Stomach (tissue), 9 donors: ENCODE results near the gene RBP7. TPM values are rescaled to one million over a fixed set of nuclear protein-coding genes. Genes with fewer than 3 reads are reported as not detected.

ENCODE experiments used
- DNase-seq, 2 donors: peaks; one replicate each; pipeline versions ENCODE4 v3.0.0 to v3.0.0-alpha.2; 2013 to 2019
- H3K27ac ChIP-seq, 5 donors: fragments of 200-600 bp in 4 of 5; sonication (generic) in 4 of 5; one replicate each; pipeline ENCODE4 v1.5.1; 2013 to 2019; ENCODE audit warnings: mild to moderate bottlenecking in 1 of 5, moderate library complexity in 1 of 5
- H3K27me3 ChIP-seq, 3 donors: fragments of 200-600 bp; sonication (generic); one replicate each; pipeline ENCODE4 v1.5.1; 2017 to 2019; ENCODE audit warnings: mixed run types in 1 of 3
- H3K36me3 ChIP-seq, 4 donors: fragments of 200-600 bp; sonication (generic); 1 replicate in 3 of 4; 2 replicates in 1 of 4; pipeline ENCODE4 v1.5.1; 2016 to 2019
- H3K4me1 ChIP-seq, 4 donors: fragments of 200-600 bp; sonication (generic); one replicate each; pipeline ENCODE4 v1.5.1; 2016 to 2019
- H3K4me3 ChIP-seq, 4 donors: fragments of 200-600 bp; sonication (generic) in 3 of 4; one replicate each; pipeline ENCODE4 v1.5.1; 2016 to 2019; ENCODE audit warnings: mild to moderate bottlenecking in 1 of 4
- H3K9me3 ChIP-seq, 4 donors: fragments of 200-600 bp; sonication (generic); one replicate each; pipeline ENCODE4 v1.5.1; 2016 to 2019
- EP300 ChIP-seq: sonication (generic); formaldehyde crosslinking; IDR thresholded peaks from one replicate; pipeline ENCODE4 v1.6.1; 2017; ENCODE audit warnings: antibody characterized with exemption
- POLR2A ChIP-seq, 4 donors: fragments of 450-650 bp; IDR thresholded peaks; one replicate each; pipeline ENCODE4 v1.6.1; 2016; ENCODE audit warnings: antibody characterized with exemption in 4 of 4, control low read depth in 2 of 4, mild to moderate bottlenecking in 1 of 4, moderate library complexity in 1 of 4
- POLR2AphosphoS5 ChIP-seq, 3 donors: sonication (generic); formaldehyde crosslinking; IDR thresholded peaks; one replicate each; pipeline ENCODE4 v1.6.1; 2016; ENCODE audit warnings: antibody characterized with exemption in 3 of 3
- WGBS, 5 donors: extraction: QIAGEN DNeasy Blood & Tissue Kit in 3 of 5; methylation state at CpG; one replicate each; pipeline versions ENCODE4 v1.1.5 to v1.1.7; 2013 to 2018; 5-methylcytosine and 5-hydroxymethylcytosine counted together
- intact Hi-C: fragments of 100-400 bp; cut with DNase I; formaldehyde crosslinking; loops from one replicate; pipeline ENCODE4 v1.15.1; 2023; ENCODE audit warnings: low total_unique reads
- polyA plus RNA-seq, 3 donors: library from polyadenylated mRNA; stranded (reverse); fragments of 200-250 nt; gene quantifications; one replicate each; pipeline ENCODE4 v1.2.3, GENCODE V29; 2013
- total RNA-seq, 5 donors: library from RNA; depleted of rRNA; stranded (reverse); fragments of >200 nt; gene quantifications; one replicate each; pipeline versions ENCODE4 v1.1.0 to v1.2.3, GENCODE V29; 2014 to 2016
- TF ChIP-seq, protein P1 (sequence below), 7 experiments: fragments of 450-650 bp in 4 of 7; fragments of 200-600 bp in 3 of 7; sonication (generic) in 3 of 7; IDR thresholded peaks; one replicate each; pipeline ENCODE4 v1.5.1; 2016 to 2019; ENCODE audit warnings: antibody characterized with exemption in 7 of 7, control low read depth in 2 of 7, mild to moderate bottlenecking in 1 of 7
- donor health status: healthy with polysubstance abuse.
- donor health status: Bipolar disorder and iron deficiency.
- donor health status: healthy.

The RBP7 gene
- total and polyA plus RNA-seq, 8 donors: 3.5 to 24.8 (median 16.1) TPM; not detected in 3

DNA sequence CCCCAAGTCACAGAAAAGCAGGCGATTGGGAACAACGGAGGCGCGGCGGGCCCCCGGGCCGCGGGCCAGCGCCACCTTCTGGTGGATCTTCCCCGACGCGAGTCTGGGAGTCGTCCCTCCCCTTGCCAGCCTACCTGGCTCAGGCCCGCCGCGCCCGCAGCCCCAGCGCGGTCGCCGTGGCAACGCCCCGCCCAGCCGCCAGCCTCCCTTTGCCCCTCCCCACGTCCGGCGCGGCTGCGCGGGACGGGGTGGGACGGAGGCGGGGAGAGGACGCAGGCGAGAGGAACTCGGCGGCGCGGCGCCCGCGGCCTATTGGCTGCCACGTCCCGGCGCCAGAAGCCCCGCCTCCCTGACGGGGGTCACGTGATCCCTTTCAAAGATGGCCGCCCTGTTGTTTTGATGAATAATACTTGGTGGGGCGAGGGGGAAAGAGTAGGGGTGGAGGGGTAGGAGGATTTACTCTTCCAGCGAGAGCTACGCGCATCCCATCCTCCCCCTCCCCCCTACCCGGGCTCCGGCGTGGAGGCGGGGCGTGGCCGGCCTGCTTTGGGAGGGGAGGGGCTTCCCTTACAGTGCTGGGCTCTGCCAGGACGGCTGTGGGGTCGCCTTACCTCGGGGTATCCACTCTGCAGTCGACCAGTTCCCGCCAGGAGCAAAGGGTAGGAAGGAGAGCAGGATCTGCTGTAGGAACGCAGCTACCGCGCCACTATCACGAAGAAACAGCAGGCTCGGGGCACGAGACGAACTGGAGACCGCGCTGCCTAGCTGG is 35.7 kb downstream of the RBP7 start, which contains the start of gene UBE4B:
Gene UBE4B, plus strand, starts transcription at position 369 of the 769 bp plus-strand sequence. CDS start 713 bp downstream, outside the sequence.
- WGBS, 5 donors: 0 to 1% (median 1%) methylated on average over 23 to 73 of the region's 73 CpGs
- H3K4me1 ChIP-seq: peaks cover 12 to 53% (median 30%) of the 10 kb centered on the region in 4 donors
- no peaks in the 10 kb centered on the region for H3K27me3 ChIP-seq
- peaks cover 7 to 16% (median 14%) of the 10 kb centered on the region in 4 donors for H3K36me3 ChIP-seq
- H3K9me3 ChIP-seq: no peaks in the 10 kb centered on the region
- intact Hi-C loops: loop anchor here (10.0 kb wide), 2 partner anchors 88 to 158 kb away; partner anchors contain the start of genes LZIC and NMNAT1
- TF ChIP-seq POLR2AphosphoS5 (IDR thresholded peaks at IDR 0.05) (peak in 1 of 3 donors; percentile 82), EP300 (no peak)
- TF ChIP-seq, protein P1, sequence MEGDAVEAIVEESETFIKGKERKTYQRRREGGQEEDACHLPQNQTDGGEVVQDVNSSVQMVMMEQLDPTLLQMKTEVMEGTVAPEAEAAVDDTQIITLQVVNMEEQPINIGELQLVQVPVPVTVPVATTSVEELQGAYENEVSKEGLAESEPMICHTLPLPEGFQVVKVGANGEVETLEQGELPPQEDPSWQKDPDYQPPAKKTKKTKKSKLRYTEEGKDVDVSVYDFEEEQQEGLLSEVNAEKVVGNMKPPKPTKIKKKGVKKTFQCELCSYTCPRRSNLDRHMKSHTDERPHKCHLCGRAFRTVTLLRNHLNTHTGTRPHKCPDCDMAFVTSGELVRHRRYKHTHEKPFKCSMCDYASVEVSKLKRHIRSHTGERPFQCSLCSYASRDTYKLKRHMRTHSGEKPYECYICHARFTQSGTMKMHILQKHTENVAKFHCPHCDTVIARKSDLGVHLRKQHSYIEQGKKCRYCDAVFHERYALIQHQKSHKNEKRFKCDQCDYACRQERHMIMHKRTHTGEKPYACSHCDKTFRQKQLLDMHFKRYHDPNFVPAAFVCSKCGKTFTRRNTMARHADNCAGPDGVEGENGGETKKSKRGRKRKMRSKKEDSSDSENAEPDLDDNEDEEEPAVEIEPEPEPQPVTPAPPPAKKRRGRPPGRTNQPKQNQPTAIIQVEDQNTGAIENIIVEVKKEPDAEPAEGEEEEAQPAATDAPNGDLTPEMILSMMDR (IDR thresholded peaks at IDR 0.05): peak in 5 of 7 experiments; percentile 63 to 90 (median 77)
- peak; percentile 99 to 100 for DNase-seq
- peak within 1 kb of the TSS; percentile 84 to 94 (median 86) for H3K4me3 ChIP-seq
- H3K27ac ChIP-seq: peak within 1 kb of the TSS; percentile 91 to 97 (median 94)

GRCh38 chr1:10033359-10033845 is 36.4 kb downstream of the RBP7 start:
- TF ChIP-seq EP300: no peak
- TF ChIP-seq POLR2AphosphoS5 (IDR thresholded peaks at IDR 0.05): no peak
- TF ChIP-seq POLR2A (IDR thresholded peaks at IDR 0.05): no peak
- TF ChIP-seq, protein P1 (IDR thresholded peaks at IDR 0.05): no peak
- H3K4me3 ChIP-seq: peak overlapping the region; percentile 84 to 94 (median 86)
- intact Hi-C loops: loop anchor here (10.0 kb wide), 2 partner anchors 89 to 159 kb away; partner anchors contain the start of genes LZIC and NMNAT1
- H3K36me3 ChIP-seq: peaks cover 10 to 22% (median 19%) of the 10 kb centered on the region in 4 donors
- H3K27ac ChIP-seq: peak overlapping the region; percentile 91 to 97 (median 94)
- DNase-seq: peak in 1 of 2 donors; percentile 62
- no peaks in the 10 kb centered on the region for H3K27me3 ChIP-seq
- no peaks in the 10 kb centered on the region for H3K9me3 ChIP-seq
- H3K4me1 ChIP-seq: peaks cover 12 to 55% (median 30%) of the 10 kb centered on the region in 4 donors
- WGBS, 5 donors: 0 to 2% (median 0%) methylated on average over 19 of the region's 19 CpGs

DNA sequence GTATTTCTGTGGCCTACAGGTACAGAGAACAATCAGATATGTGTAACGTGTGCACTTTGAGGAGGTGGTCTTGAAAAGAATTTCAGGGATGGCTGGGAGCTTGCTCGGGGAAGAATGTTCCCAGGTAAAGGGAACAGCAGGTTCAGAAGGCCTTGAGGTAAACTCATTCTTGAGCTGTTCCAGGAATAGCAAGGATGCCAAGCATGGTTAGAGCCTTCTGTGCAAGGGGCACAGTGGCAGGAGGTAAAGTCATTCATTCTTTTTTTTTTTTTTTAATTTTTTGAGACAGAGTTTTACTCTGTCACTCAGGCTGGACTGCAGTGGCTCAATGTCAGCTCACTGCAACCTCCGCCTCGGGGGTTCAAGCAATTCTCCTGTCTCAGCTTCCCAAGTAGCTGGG is 45.7 kb downstream of the RBP7 start:
- Histone ChIP-seq H3K27me3 (no peaks in the 10 kb centered on the region), H3K36me3 (peaks cover 6 to 52% (median 49%) of the 10 kb centered on the region in 4 donors), H3K27ac (no peak overlapping the region), H3K4me3 (no peak overlapping the region), H3K4me1 (peaks cover 17 to 53% (median 25%) of the 10 kb centered on the region in 4 donors), H3K9me3 (no peaks in the 10 kb centered on the region)
- intact Hi-C loops: no loop called here
- no peak for DNase-seq
- WGBS, 5 donors: 91 to 97% (median 94%) methylated on average over 4 of the region's 4 CpGs
- TF ChIP-seq EP300 (no peak), POLR2AphosphoS5 (IDR thresholded peaks at IDR 0.05) (no peak), POLR2A (IDR thresholded peaks at IDR 0.05) (no peak)
- TF ChIP-seq, protein P1 (IDR thresholded peaks at IDR 0.05): no peak

DNA sequence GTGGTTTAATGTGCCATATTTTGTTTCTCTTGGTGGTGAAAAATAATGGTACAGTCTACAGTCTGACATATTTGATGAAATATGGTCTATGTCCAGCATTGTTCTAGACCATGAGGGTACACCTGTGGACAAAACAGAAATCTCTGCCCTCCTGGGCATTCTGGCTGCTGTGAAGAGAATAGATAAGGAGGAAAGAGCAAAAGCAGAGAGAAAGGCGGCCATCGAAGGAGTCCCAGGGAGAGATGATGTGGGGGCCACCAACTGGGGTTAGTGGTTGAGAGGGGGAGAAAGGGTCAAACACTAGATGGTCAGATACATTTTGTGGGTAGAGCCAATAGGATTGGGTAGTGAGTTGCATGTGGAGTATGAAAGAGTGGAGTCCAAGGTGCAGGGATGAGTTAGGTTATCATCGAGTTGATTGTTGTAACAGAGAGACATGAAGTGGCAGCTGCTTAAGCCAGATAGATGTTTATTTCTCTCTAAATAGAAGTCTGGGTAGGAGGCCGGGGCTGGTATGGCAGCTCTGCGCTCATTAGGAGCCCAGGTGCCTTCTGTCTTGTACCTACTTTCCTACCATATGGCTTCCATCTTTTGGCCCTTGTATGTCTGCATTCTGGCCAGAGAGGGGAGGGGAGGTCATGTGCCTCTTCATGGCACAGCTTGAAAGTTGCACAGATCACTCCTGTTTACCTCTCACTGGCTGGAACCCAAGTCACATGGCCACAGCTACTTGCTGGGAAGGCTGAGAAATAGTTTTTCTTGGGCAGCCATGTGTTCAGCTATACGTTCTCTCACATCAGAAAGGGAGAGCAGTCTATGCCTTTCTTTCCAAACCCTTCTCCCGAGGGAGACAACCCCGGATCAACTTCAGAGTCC is 48.7 kb downstream of the RBP7 start:
- H3K4me3 ChIP-seq: no peak overlapping the region
- peaks cover 0 to 49% (median 38%) of the 10 kb centered on the region in 4 donors for H3K36me3 ChIP-seq
- peaks cover 17 to 65% (median 28%) of the 10 kb centered on the region in 4 donors for H3K4me1 ChIP-seq
- peak; percentile 59 to 69 for DNase-seq
- H3K9me3 ChIP-seq: no peaks in the 10 kb centered on the region
- H3K27me3 ChIP-seq: no peaks in the 10 kb centered on the region
- 68 to 79% (median 77%) methylated on average over 8 of the region's 8 CpGs for WGBS, 5 donors
- peak overlapping the region in 3 of 5 donors; percentile 41 to 66 (median 48) for H3K27ac ChIP-seq
- intact Hi-C loops: no loop called here
- TF ChIP-seq, protein P1 (IDR thresholded peaks at IDR 0.05): no peak
- TF ChIP-seq POLR2A (IDR thresholded peaks at IDR 0.05): no peak
